ENCODE measurements around the gene ACSS1.

ACSS1 gene

DNA sequence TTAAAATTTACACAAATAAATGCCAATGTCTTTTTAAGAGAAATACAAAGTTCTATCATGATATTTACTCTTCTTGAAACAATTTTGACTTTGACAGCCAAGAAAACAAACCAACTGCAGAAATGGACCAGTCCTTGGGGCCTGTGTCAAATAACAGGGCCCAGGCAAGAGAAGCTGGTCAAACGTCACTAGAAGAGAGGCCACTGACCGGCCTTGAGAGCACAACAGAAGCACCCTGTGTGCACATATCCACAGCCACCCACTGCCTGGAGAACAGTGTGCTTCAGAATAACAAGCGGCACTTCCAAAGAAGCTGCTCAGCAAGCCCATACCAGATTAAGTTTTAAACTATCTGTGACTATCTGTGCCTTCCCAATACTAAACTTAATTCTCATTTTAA is 80.1 kb downstream of the ACSS1 start:
- DNase-seq (ENCODE audit: low read depth, low spot score) = no peak
- no peak overlapping the region for H3K4me3 ChIP-seq
- peaks cover 39% of the 10 kb centered on the region; the same call in 1 of the 2 replicates for H3K36me3 ChIP-seq (ENCODE audit: insufficient read depth, low read length)
- H3K27ac ChIP-seq = no peak overlapping the region
- H3K9ac ChIP-seq (ENCODE audit: insufficient read length) = no peak overlapping the region
- TF ChIP-seq POLR2AphosphoS5 (IDR thresholded peaks at IDR 0.05; ENCODE audit: borderline replicate concordance, low read depth, low read length) (no peak), FOXP2 (optimal IDR thresholded peaks at IDR 0.05; ENCODE audit: control extremely low read depth, extremely low read length, insufficient read depth) (no peak), EZH2 (IDR thresholded peaks at IDR 0.05) (no peak)
- no peaks in the 10 kb centered on the region; the same call in 1 of the 2 replicates for H3K9me3 ChIP-seq (ENCODE audit: low read depth, low read length)

DNA sequence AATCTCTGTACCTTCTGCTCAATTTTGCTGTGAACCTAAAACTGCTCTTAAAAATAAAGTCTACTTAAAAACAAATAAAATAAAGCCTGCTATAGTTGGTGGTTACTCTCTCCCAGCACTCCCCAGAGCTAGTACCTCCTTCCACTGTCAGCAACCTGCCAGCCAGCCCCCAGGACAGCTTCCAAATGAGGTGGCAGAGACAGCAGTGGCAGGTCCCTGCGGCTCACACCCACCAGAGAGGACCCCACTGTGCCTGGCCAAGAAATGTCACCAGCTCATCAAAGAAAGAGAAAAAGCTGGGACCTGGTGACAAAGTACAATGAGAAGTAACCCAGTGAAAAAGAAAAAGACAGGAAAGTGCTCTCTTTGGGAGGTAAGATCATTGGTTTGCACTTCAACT is 80.6 kb downstream of the ACSS1 start:
- H3K9me3 ChIP-seq (ENCODE audit: low read depth, low read length) = no peaks in the 10 kb centered on the region; the same call in 1 of the 2 replicates
- H3K27ac ChIP-seq = no peak overlapping the region
- H3K36me3 ChIP-seq (ENCODE audit: insufficient read depth, low read length) = peaks cover 43% of the 10 kb centered on the region; the same call in 1 of the 2 replicates
- TF ChIP-seq EZH2 (IDR thresholded peaks at IDR 0.05) (no peak), FOXP2 (optimal IDR thresholded peaks at IDR 0.05; ENCODE audit: control extremely low read depth, extremely low read length, insufficient read depth) (no peak), POLR2AphosphoS5 (IDR thresholded peaks at IDR 0.05; ENCODE audit: borderline replicate concordance, low read depth, low read length) (no peak)
- H3K9ac ChIP-seq (ENCODE audit: insufficient read length) = no peak overlapping the region
- no peak for DNase-seq (ENCODE audit: low read depth, low spot score)
- H3K4me3 ChIP-seq = no peak overlapping the region

DNA sequence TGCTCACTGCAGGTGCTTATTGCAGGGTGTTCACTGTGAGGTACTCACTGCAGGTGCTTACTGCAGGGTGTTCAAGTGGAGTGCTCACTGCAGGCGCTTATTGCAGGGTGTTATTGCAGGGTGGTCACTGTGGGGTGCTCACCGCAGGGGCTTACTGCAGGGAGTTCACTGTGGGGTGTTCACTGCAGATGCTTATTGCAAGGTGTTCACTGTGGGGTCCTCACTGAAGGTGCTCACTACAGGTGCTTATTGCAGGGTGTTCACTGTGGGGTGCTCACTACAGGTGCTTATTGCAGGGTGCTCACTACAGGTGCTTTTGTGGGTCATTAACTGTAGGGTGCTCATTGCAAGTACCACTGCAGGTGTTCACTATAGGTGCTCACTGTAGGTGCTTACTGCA is 85.6 kb downstream of the ACSS1 start:
- Histone ChIP-seq H3K9me3 (ENCODE audit: low read depth, low read length) (no peaks in the 10 kb centered on the region; the same call in 1 of the 2 replicates), H3K9ac (ENCODE audit: insufficient read length) (no peak overlapping the region), H3K36me3 (ENCODE audit: insufficient read depth, low read length) (peaks cover 18% of the 10 kb centered on the region; the same call in 1 of the 2 replicates), H3K27ac (no peak overlapping the region), H3K4me3 (no peak overlapping the region)
- no peak for DNase-seq (ENCODE audit: low read depth, low spot score)
- TF ChIP-seq POLR2AphosphoS5 (IDR thresholded peaks at IDR 0.05; ENCODE audit: borderline replicate concordance, low read depth, low read length) = no peak
- no peak for TF ChIP-seq FOXP2 (optimal IDR thresholded peaks at IDR 0.05; ENCODE audit: control extremely low read depth, extremely low read length, insufficient read depth)
- no peak for TF ChIP-seq EZH2 (IDR thresholded peaks at IDR 0.05)

DNA sequence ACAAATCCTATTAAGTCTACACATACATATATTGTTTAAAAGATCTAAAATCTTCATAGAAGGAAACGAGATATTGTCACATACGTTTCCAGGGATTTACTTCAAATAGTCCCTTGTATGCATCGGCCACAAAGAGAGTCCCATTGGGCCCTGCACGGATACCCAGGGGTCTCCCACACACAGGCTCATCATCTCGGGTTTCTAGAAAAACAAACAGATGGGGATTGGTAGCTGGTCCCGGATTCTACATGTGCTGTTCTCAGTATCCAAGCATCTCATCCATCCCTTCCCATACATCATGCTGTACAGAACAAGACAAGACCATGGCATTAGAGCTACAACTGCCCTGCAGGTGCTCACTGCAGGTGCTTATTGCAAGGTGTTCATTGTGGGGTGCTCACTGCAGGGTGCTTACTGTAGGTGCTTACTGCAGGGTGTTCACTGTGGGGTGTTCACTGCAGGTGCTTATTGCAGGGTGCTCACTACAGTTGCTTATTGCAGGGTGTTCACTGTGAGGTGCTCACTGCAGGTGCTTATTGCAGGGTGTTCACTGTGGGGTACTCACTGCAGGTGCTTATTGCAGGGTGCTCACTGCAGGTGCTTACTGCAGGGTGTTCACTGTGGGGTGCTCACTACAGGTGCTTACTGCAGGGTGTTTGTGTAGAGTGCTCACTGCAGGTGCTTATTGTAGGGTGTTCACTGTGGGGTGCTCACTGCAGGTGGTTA is 86.4 kb downstream of the ACSS1 start:
- H3K9me3 ChIP-seq (ENCODE audit: low read depth, low read length) = no peaks in the 10 kb centered on the region; the same call in 1 of the 2 replicates
- DNase-seq (ENCODE audit: low read depth, low spot score) = no peak
- H3K27ac ChIP-seq = no peak overlapping the region
- peaks cover 16% of the 10 kb centered on the region; the same call in 1 of the 2 replicates for H3K36me3 ChIP-seq (ENCODE audit: insufficient read depth, low read length)
- no peak overlapping the region for H3K9ac ChIP-seq (ENCODE audit: insufficient read length)
- no peak overlapping the region for H3K4me3 ChIP-seq
- TF ChIP-seq FOXP2 (optimal IDR thresholded peaks at IDR 0.05; ENCODE audit: control extremely low read depth, extremely low read length, insufficient read depth) (no peak), POLR2AphosphoS5 (IDR thresholded peaks at IDR 0.05; ENCODE audit: borderline replicate concordance, low read depth, low read length) (no peak), EZH2 (IDR thresholded peaks at IDR 0.05) (no peak)

DNA sequence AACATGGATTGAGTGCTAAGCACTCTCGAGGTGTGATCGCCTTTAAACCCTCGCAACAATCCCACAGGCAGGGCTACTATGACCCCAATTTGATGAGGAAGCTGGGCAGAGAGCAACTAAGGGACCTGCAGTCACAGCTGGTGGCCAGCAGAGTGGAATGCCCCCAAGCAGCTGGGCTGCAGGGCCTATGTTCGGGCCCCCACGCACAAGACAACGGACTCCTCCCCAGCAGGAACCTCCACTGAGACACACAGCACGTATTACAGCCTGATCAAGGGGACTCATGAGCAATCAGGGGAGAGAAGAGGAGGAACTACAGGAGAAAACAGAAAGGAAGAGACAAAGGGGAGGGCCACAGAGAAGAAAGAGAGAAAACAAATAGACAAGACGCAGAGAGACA is 87.2 kb downstream of the ACSS1 start:
- no peaks in the 10 kb centered on the region; the same call in 1 of the 2 replicates for H3K9me3 ChIP-seq (ENCODE audit: low read depth, low read length)
- peaks cover 15% of the 10 kb centered on the region; the same call in 1 of the 2 replicates for H3K36me3 ChIP-seq (ENCODE audit: insufficient read depth, low read length)
- TF ChIP-seq FOXP2 (optimal IDR thresholded peaks at IDR 0.05; ENCODE audit: control extremely low read depth, extremely low read length, insufficient read depth) (no peak), EZH2 (IDR thresholded peaks at IDR 0.05) (no peak), POLR2AphosphoS5 (IDR thresholded peaks at IDR 0.05; ENCODE audit: borderline replicate concordance, low read depth, low read length) (no peak)
- H3K4me3 ChIP-seq = no peak overlapping the region
- no peak for DNase-seq (ENCODE audit: low read depth, low spot score)
- no peak overlapping the region for H3K27ac ChIP-seq
- no peak overlapping the region for H3K9ac ChIP-seq (ENCODE audit: insufficient read length)

DNA sequence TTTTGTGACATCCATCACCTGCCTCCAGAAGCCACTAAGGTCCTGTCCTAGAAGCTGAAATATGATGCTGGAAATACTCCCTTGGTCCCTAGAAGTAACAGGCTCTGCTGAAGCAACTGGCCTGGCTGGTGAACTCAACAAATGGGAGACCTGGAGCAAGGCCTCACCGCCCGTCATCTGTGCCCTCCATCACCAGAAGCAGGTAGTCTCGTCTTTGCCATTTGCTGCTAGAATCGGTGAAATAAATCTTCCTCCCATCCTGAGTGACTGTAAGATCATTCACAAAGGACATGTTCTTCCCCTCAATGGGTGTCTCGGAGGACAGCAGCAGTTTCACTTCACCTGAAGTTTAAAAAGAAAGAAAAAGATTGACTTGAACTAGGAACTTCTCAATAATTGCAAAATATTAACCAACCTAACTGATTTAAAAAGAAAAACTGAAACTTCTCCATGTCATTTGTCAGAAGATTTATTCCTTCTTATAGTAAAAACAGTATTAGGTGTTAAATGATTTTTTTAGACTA is 87.8 kb downstream of the ACSS1 start:
- Histone ChIP-seq H3K36me3 (ENCODE audit: insufficient read depth, low read length) (peaks cover 13% of the 10 kb centered on the region; the same call in 1 of the 2 replicates), H3K4me3 (no peak overlapping the region), H3K9ac (ENCODE audit: insufficient read length) (no peak overlapping the region), H3K27ac (no peak overlapping the region), H3K9me3 (ENCODE audit: low read depth, low read length) (no peaks in the 10 kb centered on the region)
- no peak for DNase-seq (ENCODE audit: low read depth, low spot score)
- no peak for TF ChIP-seq EZH2 (IDR thresholded peaks at IDR 0.05)
- no peak for TF ChIP-seq FOXP2 (optimal IDR thresholded peaks at IDR 0.05; ENCODE audit: control extremely low read depth, extremely low read length, insufficient read depth)
- no peak for TF ChIP-seq POLR2AphosphoS5 (IDR thresholded peaks at IDR 0.05; ENCODE audit: borderline replicate concordance, low read depth, low read length)

DNA sequence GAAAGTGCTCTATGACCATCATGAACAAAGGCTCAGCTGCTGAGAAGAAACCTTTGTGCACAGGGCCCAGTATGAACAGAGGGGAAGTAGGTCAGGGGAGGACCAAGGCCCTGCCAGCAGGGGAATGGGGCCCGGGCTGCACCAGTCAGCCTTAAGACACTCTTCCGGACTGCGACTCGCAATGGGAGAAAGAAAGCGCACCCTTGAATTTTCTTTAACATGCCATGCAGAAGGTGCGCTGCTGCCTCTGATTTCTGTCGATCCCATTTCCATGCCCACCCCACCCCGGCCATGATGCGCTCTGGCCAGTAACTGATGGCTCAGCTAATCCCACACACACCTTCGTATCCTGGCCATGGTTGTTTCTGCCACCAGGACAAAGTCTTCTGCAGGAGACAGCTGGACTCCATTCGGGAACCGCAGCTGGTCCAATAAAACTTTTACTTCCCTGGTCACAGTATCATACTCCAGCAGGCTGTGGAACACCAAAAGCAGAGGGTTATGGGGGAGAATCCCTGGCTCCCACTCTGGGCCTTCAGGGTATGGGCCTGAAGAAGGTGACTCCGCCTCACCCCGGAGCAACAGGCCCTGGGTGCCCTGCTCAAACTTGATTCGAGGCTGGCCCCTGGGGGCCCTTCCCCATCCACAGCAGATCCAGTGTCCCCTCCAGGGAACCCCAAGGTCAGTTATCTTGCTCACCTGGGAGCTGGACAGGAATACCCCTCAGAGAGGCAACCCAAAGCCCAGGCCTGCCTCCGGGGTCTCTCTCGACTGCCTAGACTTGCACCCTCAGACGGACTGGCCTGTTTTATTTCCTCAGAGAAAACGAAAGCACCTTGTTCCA is 88.5 kb downstream of the ACSS1 start:
- Histone ChIP-seq H3K27ac (no peak overlapping the region), H3K9ac (ENCODE audit: insufficient read length) (no peak overlapping the region), H3K9me3 (ENCODE audit: low read depth, low read length) (no peaks in the 10 kb centered on the region), H3K36me3 (ENCODE audit: insufficient read depth, low read length) (peaks cover 13% of the 10 kb centered on the region; the same call in 1 of the 2 replicates), H3K4me3 (no peak overlapping the region)
- DNase-seq (ENCODE audit: low read depth, low spot score) = no peak
- TF ChIP-seq POLR2AphosphoS5 (IDR thresholded peaks at IDR 0.05; ENCODE audit: borderline replicate concordance, low read depth, low read length) (no peak), EZH2 (IDR thresholded peaks at IDR 0.05) (no peak), FOXP2 (optimal IDR thresholded peaks at IDR 0.05; ENCODE audit: control extremely low read depth, extremely low read length, insufficient read depth) (no peak)

DNA sequence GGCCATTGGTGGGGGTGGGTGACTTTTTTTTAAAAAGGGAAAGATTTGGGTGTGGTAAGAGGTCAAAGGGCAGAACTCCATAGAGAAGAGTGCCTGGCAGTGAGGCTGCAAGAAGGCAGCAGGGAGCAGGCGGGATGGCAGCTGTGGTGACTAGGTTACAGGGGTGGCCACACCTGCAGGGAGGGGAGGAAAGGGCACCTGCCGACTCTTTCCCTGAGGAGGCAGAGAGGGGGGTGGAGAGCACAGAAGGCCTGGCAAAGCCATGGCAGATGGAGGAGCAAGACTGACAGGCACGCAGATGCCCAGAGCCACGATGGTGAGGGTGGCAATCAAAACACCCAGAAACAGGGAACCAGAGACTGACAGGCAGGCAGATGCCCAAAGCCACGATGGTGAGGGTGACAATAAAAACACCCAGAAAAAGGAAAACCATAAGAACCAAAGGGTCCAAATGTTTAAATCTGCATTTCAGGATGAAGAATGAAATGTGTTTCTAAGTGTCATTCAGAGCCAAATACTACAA is 89.6 kb downstream of the ACSS1 start:
- TF ChIP-seq EZH2 (IDR thresholded peaks at IDR 0.05) (no peak), FOXP2 (optimal IDR thresholded peaks at IDR 0.05; ENCODE audit: control extremely low read depth, extremely low read length, insufficient read depth) (no peak), POLR2AphosphoS5 (IDR thresholded peaks at IDR 0.05; ENCODE audit: borderline replicate concordance, low read depth, low read length) (no peak)
- Histone ChIP-seq H3K9ac (ENCODE audit: insufficient read length) (no peak overlapping the region), H3K9me3 (ENCODE audit: low read depth, low read length) (no peaks in the 10 kb centered on the region), H3K4me3 (no peak overlapping the region), H3K36me3 (ENCODE audit: insufficient read depth, low read length) (peaks cover 11% of the 10 kb centered on the region; the same call in 1 of the 2 replicates), H3K27ac (no peak overlapping the region)
- DNase-seq (ENCODE audit: low read depth, low spot score) = no peak

Measured in SK-N-MC (cell line).